Endothelial cell (in vitro differentiated cells): Measurements from ENCODE around the gene TXNRD3. TPM values are rescaled to one million over a fixed set of nuclear protein-coding genes. Genes with fewer than 3 reads are reported as not detected.

Experiments
- DNase-seq: peaks from one replicate; pipeline ENCODE4 v3.0.0; 2021; ENCODE audit warnings: low spot score
- H3K27ac Mint-ChIP-seq: one replicate; pipeline ENCODE4 v1.8.0; 2021; ENCODE audit warnings: mixed read lengths, inconsistent platforms; ENCODE audit not compliant: unreplicated experiment
- H3K27me3 Mint-ChIP-seq: one replicate; pipeline ENCODE4 v1.8.0; 2021; ENCODE audit warnings: mild to moderate bottlenecking, moderate library complexity, mixed read lengths, inconsistent platforms; ENCODE audit not compliant: unreplicated experiment
- H3K36me3 Mint-ChIP-seq: one replicate; pipeline ENCODE4 v1.8.0; 2021; ENCODE audit warnings: mild to moderate bottlenecking, low read depth, mixed read lengths, inconsistent platforms; ENCODE audit not compliant: unreplicated experiment
- H3K4me1 Mint-ChIP-seq: one replicate; pipeline ENCODE4 v1.8.0; 2021; ENCODE audit warnings: mild to moderate bottlenecking, mixed read lengths, inconsistent platforms; ENCODE audit not compliant: unreplicated experiment
- H3K4me3 Mint-ChIP-seq: one replicate; pipeline ENCODE4 v1.8.0; 2021; ENCODE audit warnings: mild to moderate bottlenecking, mixed read lengths, inconsistent platforms; ENCODE audit not compliant: unreplicated experiment
- H3K9me3 Mint-ChIP-seq: one replicate; pipeline ENCODE4 v1.8.0; 2021; ENCODE audit warnings: mixed read lengths, inconsistent platforms; ENCODE audit not compliant: unreplicated experiment
- CTCF ChIP-seq: fragments of 200-600 bp; sonication (generic); IDR thresholded peaks from one replicate; pipeline ENCODE4 v1.5.0; 2021; ENCODE audit warnings: antibody characterized with exemption; ENCODE audit not compliant: unreplicated experiment
- total RNA-seq: library from RNA; stranded (reverse); fragmentation: NEBNext Ultra II Directional; extraction: Animal tissue kit (Norgen Biotek cat#: 25700); gene quantifications from one replicate; pipeline ENCODE4 v1.2.1, GENCODE V29; 2021; ENCODE audit not compliant: unreplicated experiment

The TXNRD3 gene
- total RNA-seq, 1 donor from 2014 or later: 4.8 TPM

GRCh38 chr3:126684218-126684751 is 29.4 kb upstream of the TXNRD3 start:
- no peak for DNase-seq
- Mint-ChIP-seq H3K9me3 (no peaks in the 10 kb centered on the region), H3K4me1 (peaks cover 15% of the 10 kb centered on the region), H3K4me3 (no peak overlapping the region), H3K27ac (no peak overlapping the region), H3K27me3 (peaks cover 3% of the 10 kb centered on the region), H3K36me3 (no peaks in the 10 kb centered on the region)
- TF ChIP-seq CTCF: no peak

- TF ChIP-seq CTCF: no peak
- Mint-ChIP-seq H3K4me1 (peaks cover 15% of the 10 kb centered on the region), H3K4me3 (no peak overlapping the region), H3K27me3 (peaks cover 3% of the 10 kb centered on the region), H3K9me3 (no peaks in the 10 kb centered on the region), H3K36me3 (no peaks in the 10 kb centered on the region), H3K27ac (no peak overlapping the region)
- DNase-seq: no peak
These were observed 28.1 kb upstream of the TXNRD3 start for GRCh38 chr3:126683069-126683468.

GRCh38 chr3:126682009-126682408 is 27.1 kb upstream of the TXNRD3 start:
- Mint-ChIP-seq H3K27ac (no peak overlapping the region), H3K9me3 (no peaks in the 10 kb centered on the region), H3K4me1 (peaks cover 15% of the 10 kb centered on the region), H3K27me3 (peaks cover 3% of the 10 kb centered on the region), H3K4me3 (no peak overlapping the region), H3K36me3 (no peaks in the 10 kb centered on the region)
- TF ChIP-seq CTCF: no peak
- no peak for DNase-seq

- no peak for TF ChIP-seq CTCF
- DNase-seq: no peak
These were observed 25.7 kb upstream of the TXNRD3 start for GRCh38 chr3:126680667-126681055.

GRCh38 chr3:126679831-126680666 is 25.1 kb upstream of the TXNRD3 start:
- peaks cover 15% of the 10 kb centered on the region for H3K4me1 Mint-ChIP-seq
- peaks cover 4% of the 10 kb centered on the region for H3K27me3 Mint-ChIP-seq
- H3K4me3 Mint-ChIP-seq: no peak overlapping the region
- H3K9me3 Mint-ChIP-seq: no peaks in the 10 kb centered on the region
- no peak for TF ChIP-seq CTCF
- no peaks in the 10 kb centered on the region for H3K36me3 Mint-ChIP-seq
- H3K27ac Mint-ChIP-seq: no peak overlapping the region
- DNase-seq: no peak

More at GRCh38 chr3:126680667-126681055, 25.7 kb upstream of the TXNRD3 start:
- Mint-ChIP-seq H3K4me1 (peaks cover 15% of the 10 kb centered on the region), H3K27ac (no peak overlapping the region), H3K9me3 (no peaks in the 10 kb centered on the region), H3K4me3 (no peak overlapping the region), H3K27me3 (peaks cover 4% of the 10 kb centered on the region), H3K36me3 (no peaks in the 10 kb centered on the region)
